Stomach (tissue), 9 donors: Measurements from ENCODE around the gene DLGAP1. TPM values are rescaled to one million over a fixed set of nuclear protein-coding genes. Genes with fewer than 3 reads are reported as not detected.

Source experiments
- DNase-seq, 2 donors: peaks; one replicate each; pipeline versions ENCODE4 v3.0.0 to v3.0.0-alpha.2; 2013 to 2019
- H3K27ac ChIP-seq, 5 donors: fragments of 200-600 bp in 4 of 5; sonication (generic) in 4 of 5; one replicate each; pipeline ENCODE4 v1.5.1; 2013 to 2019; ENCODE audit warnings: mild to moderate bottlenecking in 1 of 5, moderate library complexity in 1 of 5
- H3K27me3 ChIP-seq, 3 donors: fragments of 200-600 bp; sonication (generic); one replicate each; pipeline ENCODE4 v1.5.1; 2017 to 2019; ENCODE audit warnings: mixed run types in 1 of 3
- H3K36me3 ChIP-seq, 4 donors: fragments of 200-600 bp; sonication (generic); 1 replicate in 3 of 4; 2 replicates in 1 of 4; pipeline ENCODE4 v1.5.1; 2016 to 2019
- H3K4me1 ChIP-seq, 4 donors: fragments of 200-600 bp; sonication (generic); one replicate each; pipeline ENCODE4 v1.5.1; 2016 to 2019
- H3K4me3 ChIP-seq, 4 donors: fragments of 200-600 bp; sonication (generic) in 3 of 4; one replicate each; pipeline ENCODE4 v1.5.1; 2016 to 2019; ENCODE audit warnings: mild to moderate bottlenecking in 1 of 4
- H3K9me3 ChIP-seq, 4 donors: fragments of 200-600 bp; sonication (generic); one replicate each; pipeline ENCODE4 v1.5.1; 2016 to 2019
- EP300 ChIP-seq: sonication (generic); formaldehyde crosslinking; IDR thresholded peaks from one replicate; pipeline ENCODE4 v1.6.1; 2017; ENCODE audit warnings: antibody characterized with exemption
- POLR2A ChIP-seq, 4 donors: fragments of 450-650 bp; IDR thresholded peaks; one replicate each; pipeline ENCODE4 v1.6.1; 2016; ENCODE audit warnings: antibody characterized with exemption in 4 of 4, control low read depth in 2 of 4, mild to moderate bottlenecking in 1 of 4, moderate library complexity in 1 of 4
- POLR2AphosphoS5 ChIP-seq, 3 donors: sonication (generic); formaldehyde crosslinking; IDR thresholded peaks; one replicate each; pipeline ENCODE4 v1.6.1; 2016; ENCODE audit warnings: antibody characterized with exemption in 3 of 3
- WGBS, 5 donors: extraction: QIAGEN DNeasy Blood & Tissue Kit in 3 of 5; methylation state at CpG; one replicate each; pipeline versions ENCODE4 v1.1.5 to v1.1.7; 2013 to 2018; 5-methylcytosine and 5-hydroxymethylcytosine counted together
- intact Hi-C: fragments of 100-400 bp; cut with DNase I; formaldehyde crosslinking; loops from one replicate; pipeline ENCODE4 v1.15.1; 2023; ENCODE audit warnings: low total_unique reads
- polyA plus RNA-seq, 3 donors: library from polyadenylated mRNA; stranded (reverse); fragments of 200-250 nt; gene quantifications; one replicate each; pipeline ENCODE4 v1.2.3, GENCODE V29; 2013
- total RNA-seq, 5 donors: library from RNA; depleted of rRNA; stranded (reverse); fragments of >200 nt; gene quantifications; one replicate each; pipeline versions ENCODE4 v1.1.0 to v1.2.3, GENCODE V29; 2014 to 2016
- TF ChIP-seq, protein P1 (sequence below), 7 experiments: fragments of 450-650 bp in 4 of 7; fragments of 200-600 bp in 3 of 7; sonication (generic) in 3 of 7; IDR thresholded peaks; one replicate each; pipeline ENCODE4 v1.5.1; 2016 to 2019; ENCODE audit warnings: antibody characterized with exemption in 7 of 7, control low read depth in 2 of 7, mild to moderate bottlenecking in 1 of 7
- donor health status: healthy with polysubstance abuse.
- donor health status: Bipolar disorder and iron deficiency.
- donor health status: healthy.

DLGAP1 gene
- total and polyA plus RNA-seq, 8 donors = 0.06 to 7.0 (median 1.3) TPM; not detected in 1

GRCh38 chr18:3530807-3531206 lies 924.3 kb downstream of the DLGAP1 start:
- WGBS, 5 donors = 67 to 78% (median 71%) methylated on average over 5 of the region's 5 CpGs
- H3K9me3 ChIP-seq = no peaks in the 10 kb centered on the region

GRCh38 chr18:3529601-3530000 lies 925.5 kb downstream of the DLGAP1 start:
- no peak overlapping the region for H3K4me3 ChIP-seq
- H3K9me3 ChIP-seq = no peaks in the 10 kb centered on the region
- H3K4me1 ChIP-seq = peaks cover 0 to 13% (median 5%) of the 10 kb centered on the region in 4 donors
- peak overlapping the region in 2 of 5 donors; percentile 32 to 59 for H3K27ac ChIP-seq
- no peaks in the 10 kb centered on the region for H3K36me3 ChIP-seq
- no peaks in the 10 kb centered on the region for H3K27me3 ChIP-seq
- WGBS, 5 donors = 25 to 42% (median 31%) methylated on average over 3 of the region's 3 CpGs
- intact Hi-C loops = no loop called here
- peak in 1 of 2 donors; percentile 59 for DNase-seq
- TF ChIP-seq EP300 = no peak
- no peak for TF ChIP-seq POLR2AphosphoS5 (IDR thresholded peaks at IDR 0.05)
- TF ChIP-seq, protein P1, sequence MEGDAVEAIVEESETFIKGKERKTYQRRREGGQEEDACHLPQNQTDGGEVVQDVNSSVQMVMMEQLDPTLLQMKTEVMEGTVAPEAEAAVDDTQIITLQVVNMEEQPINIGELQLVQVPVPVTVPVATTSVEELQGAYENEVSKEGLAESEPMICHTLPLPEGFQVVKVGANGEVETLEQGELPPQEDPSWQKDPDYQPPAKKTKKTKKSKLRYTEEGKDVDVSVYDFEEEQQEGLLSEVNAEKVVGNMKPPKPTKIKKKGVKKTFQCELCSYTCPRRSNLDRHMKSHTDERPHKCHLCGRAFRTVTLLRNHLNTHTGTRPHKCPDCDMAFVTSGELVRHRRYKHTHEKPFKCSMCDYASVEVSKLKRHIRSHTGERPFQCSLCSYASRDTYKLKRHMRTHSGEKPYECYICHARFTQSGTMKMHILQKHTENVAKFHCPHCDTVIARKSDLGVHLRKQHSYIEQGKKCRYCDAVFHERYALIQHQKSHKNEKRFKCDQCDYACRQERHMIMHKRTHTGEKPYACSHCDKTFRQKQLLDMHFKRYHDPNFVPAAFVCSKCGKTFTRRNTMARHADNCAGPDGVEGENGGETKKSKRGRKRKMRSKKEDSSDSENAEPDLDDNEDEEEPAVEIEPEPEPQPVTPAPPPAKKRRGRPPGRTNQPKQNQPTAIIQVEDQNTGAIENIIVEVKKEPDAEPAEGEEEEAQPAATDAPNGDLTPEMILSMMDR (IDR thresholded peaks at IDR 0.05) = no peak
- no peak for TF ChIP-seq POLR2A (IDR thresholded peaks at IDR 0.05)

More at GRCh38 chr18:3530807-3531206, 924.3 kb downstream of the DLGAP1 start:
- intact Hi-C loops = no loop called here
- DNase-seq = no peak
- H3K36me3 ChIP-seq = no peaks in the 10 kb centered on the region
- no peak overlapping the region for H3K4me3 ChIP-seq
- TF ChIP-seq EP300 = no peak
- no peaks in the 10 kb centered on the region for H3K27me3 ChIP-seq
- peaks cover 0 to 13% (median 5%) of the 10 kb centered on the region in 4 donors for H3K4me1 ChIP-seq
- no peak overlapping the region for H3K27ac ChIP-seq

DNA sequence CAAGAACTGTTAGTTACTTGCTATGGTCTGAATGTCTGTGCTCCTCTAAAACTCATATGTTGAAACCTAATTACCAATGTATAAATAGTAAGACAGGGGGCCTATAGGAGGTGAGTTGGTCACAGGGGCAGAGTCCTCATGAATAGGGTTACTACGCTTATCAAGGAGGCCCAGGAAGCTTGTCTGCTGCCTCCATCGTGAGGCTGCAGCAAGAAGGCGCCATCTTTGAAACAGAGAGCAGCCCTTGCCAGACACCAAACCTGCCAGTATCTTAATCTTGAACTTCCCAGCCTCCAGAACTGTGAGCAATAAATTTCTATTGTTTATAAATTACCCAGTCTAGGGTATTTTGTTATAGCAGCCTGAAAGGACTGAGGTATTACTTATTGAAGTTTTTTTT lies 926.0 kb downstream of the DLGAP1 start:
- intact Hi-C loops = no loop called here
- H3K27ac ChIP-seq = peak overlapping the region in 1 of 5 donors; percentile 24
- peaks cover 0 to 13% (median 5%) of the 10 kb centered on the region in 4 donors for H3K4me1 ChIP-seq
- no peak overlapping the region for H3K4me3 ChIP-seq
- 88 to 100% (median 97%) methylated on average over 3 of the region's 3 CpGs for WGBS, 5 donors
- peaks cover 0 to 5% (median 0%) of the 10 kb centered on the region in 4 donors for H3K9me3 ChIP-seq
- no peak for TF ChIP-seq EP300
- TF ChIP-seq POLR2A (IDR thresholded peaks at IDR 0.05) = no peak
- TF ChIP-seq, protein P1 (IDR thresholded peaks at IDR 0.05) = no peak
- no peak for TF ChIP-seq POLR2AphosphoS5 (IDR thresholded peaks at IDR 0.05)
- H3K36me3 ChIP-seq = no peaks in the 10 kb centered on the region
- DNase-seq = no peak
- H3K27me3 ChIP-seq = no peaks in the 10 kb centered on the region

DNA sequence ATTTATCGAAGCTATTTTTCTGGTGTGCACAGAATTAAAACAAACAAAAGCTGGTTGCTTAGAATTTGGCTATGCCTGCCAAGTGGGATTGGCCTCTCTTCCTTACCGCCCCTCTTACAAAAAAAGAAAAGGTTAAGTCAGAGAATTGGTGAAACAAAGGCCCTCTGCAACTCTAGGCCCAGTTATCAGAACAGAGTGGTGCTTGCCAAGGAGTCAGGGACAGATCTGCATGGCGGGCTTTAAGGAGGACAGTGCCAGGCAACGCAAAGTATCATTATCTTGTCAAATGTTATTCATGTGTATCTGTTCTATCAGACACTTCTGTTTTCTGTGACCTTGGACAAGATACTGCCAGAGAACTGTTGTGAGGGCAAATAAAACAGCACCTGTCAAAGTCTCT lies 926.9 kb downstream of the DLGAP1 start:
- TF ChIP-seq POLR2AphosphoS5 (IDR thresholded peaks at IDR 0.05) (no peak), EP300 (no peak)
- intact Hi-C loops = no loop called here
- DNase-seq = no peak
- peaks cover 0 to 13% (median 5%) of the 10 kb centered on the region in 4 donors for H3K4me1 ChIP-seq
- no peaks in the 10 kb centered on the region for H3K36me3 ChIP-seq
- H3K27ac ChIP-seq = no peak overlapping the region
- no peak overlapping the region for H3K4me3 ChIP-seq
- H3K9me3 ChIP-seq = peaks cover 0 to 13% (median 2%) of the 10 kb centered on the region in 4 donors
- H3K27me3 ChIP-seq = no peaks in the 10 kb centered on the region
- WGBS, 5 donors = 26 to 53% (median 37%) methylated on average over 4 of the region's 4 CpGs

GRCh38 chr18:3526421-3527354 lies 928.4 kb downstream of the DLGAP1 start:
- H3K9me3 ChIP-seq = peaks cover 0 to 13% (median 2%) of the 10 kb centered on the region in 4 donors
- H3K4me1 ChIP-seq = peaks cover 0 to 13% (median 5%) of the 10 kb centered on the region in 4 donors
- H3K36me3 ChIP-seq = no peaks in the 10 kb centered on the region
- no peaks in the 10 kb centered on the region for H3K27me3 ChIP-seq
- DNase-seq = peak in 1 of 2 donors; percentile 51
- H3K4me3 ChIP-seq = no peak overlapping the region
- TF ChIP-seq, protein P1 (IDR thresholded peaks at IDR 0.05) = no peak
- TF ChIP-seq POLR2A (IDR thresholded peaks at IDR 0.05) (no peak), EP300 (no peak), POLR2AphosphoS5 (IDR thresholded peaks at IDR 0.05) (no peak)
- no peak overlapping the region for H3K27ac ChIP-seq
- intact Hi-C loops = no loop called here
- WGBS, 5 donors = 30 to 44% (median 33%) methylated on average over 13 of the region's 13 CpGs
